ENCODE data around the gene RCL1. TPM values are rescaled to one million over a fixed set of nuclear protein-coding genes. Genes with fewer than 3 reads are reported as not detected.
"Not testable (repeated sequence)": the region's sequence is repeated elsewhere in the genome, so short reads cannot be mapped to it uniquely, and the experiment has no call there.

RCL1 gene
- total RNA-seq, 1 experiment from 2014 or later: 10.6 TPM

DNA sequence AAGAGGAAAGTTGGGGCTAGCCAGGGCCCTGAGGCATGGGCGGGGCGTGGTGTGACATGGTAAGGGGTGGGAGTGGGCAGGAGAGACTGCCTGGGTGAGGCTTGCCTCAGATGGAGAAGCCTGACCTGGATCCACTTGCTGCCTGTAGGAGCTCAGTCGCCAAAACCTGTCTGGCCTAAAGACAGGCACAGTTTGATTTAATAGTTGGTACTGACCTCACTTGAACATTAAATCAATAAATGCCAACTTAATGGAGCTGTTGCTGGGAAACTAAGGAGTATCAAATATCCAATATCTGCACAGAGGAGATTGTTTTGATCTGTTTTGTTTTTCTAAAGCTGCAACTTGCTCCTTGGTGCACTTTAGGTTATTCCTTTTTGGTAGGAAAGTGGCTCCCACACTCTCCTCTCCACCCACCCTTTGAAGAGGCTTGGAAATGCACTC, 86.4 kb downstream of the RCL1 start:
- no peak for DNase-seq (ENCODE audit: low spot score)

GRCh38 chr9:4883326-4883873, 90.7 kb downstream of the RCL1 start:
- DNase-seq (ENCODE audit: low spot score): no peak

DNA sequence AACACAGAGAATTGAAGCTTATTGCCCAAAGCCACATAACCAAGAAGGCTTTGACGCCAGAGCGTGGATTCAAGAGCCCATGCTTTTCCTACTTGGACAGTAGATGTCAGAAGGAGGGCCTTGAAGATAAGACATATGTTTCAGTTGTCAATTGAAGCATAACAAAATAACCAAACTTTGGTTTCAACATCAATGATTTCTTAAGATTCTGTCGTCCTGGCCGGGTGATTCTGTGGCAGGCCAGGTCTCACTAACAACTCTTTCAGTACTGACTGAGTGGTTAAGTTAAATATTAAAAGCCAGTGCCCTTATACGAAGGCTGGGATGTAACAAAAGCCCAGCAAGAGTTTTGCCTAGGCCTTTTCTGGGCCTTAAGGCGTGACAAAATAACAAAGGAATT, 94.0 kb downstream of the RCL1 start:
- DNase-seq (ENCODE audit: low spot score): no peak

GRCh38 chr9:4887556-4887955, 94.8 kb downstream of the RCL1 start:
- DNase-seq (ENCODE audit: low spot score): no peak

DNA sequence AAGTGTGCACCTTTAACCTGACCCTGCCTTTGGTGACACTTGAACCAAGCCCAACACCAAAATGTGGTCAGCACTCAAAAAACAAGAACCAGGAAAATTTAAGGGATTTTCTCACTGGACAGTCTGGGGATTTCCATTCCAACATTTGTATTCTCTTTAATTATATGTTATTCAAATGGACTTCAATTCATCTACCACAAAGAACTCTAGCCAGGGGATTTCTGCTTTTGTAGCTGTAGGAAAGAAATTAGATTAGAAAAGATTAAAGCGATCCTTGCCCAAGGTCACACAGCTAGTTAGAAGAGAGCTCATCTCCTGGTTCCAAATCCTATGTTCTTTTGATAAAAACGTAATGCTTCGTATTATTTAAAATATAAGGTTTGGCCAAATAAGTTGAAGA, 97.5 kb downstream of the RCL1 start:
- no peak for DNase-seq (ENCODE audit: low spot score)

- DNase-seq (ENCODE audit: low spot score): no peak
Measured at GRCh38 chr9:4890929-4891328, 98.2 kb downstream of the RCL1 start.

DNA sequence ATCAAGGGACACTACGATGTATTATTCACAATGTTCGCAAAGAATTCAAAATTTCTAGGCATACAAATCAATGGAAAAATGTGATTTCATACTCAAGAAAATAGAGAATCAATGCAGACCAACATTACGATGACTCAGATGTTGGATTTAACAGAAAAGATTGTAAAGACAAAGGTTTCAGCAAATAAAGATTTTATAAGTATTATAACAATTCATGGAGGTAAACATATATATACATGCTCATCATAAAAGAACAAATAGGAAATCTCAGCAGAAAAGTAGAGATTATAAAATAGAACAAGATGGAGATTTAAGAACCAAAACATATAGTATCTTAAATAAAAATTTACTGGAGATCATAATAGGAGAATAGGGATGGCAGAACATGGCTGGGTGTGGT, 98.9 kb downstream of the RCL1 start:
- no peak for DNase-seq (ENCODE audit: low spot score)

- DNase-seq (ENCODE audit: low spot score): no peak
Measured at GRCh38 chr9:4892501-4893194, 99.9 kb downstream of the RCL1 start.

- no peak for DNase-seq (ENCODE audit: low spot score)
Measured at GRCh38 chr9:4894076-4894475, 101.3 kb downstream of the RCL1 start.

DNA sequence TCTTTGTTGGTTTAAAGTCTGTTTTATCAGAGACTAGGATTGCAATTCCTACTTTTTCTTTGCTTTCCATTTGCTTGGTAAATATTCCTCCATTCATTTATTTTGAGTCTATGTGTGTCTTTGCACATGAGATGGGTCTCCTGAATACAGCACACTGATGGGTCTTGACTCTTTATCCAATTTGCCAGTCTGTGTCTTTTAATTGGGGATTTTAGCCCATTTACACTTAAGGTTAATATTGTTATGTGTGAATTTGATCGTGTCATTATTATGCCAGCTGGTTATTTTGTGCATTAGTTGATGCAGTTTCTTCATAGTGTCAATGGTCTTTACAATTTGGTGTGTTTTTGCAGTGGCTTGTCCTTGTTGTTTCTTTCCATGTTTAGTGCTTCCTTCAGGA, 107.1 kb downstream of the RCL1 start:
- DNase-seq (ENCODE audit: low spot score): not testable (repeated sequence)

DNA sequence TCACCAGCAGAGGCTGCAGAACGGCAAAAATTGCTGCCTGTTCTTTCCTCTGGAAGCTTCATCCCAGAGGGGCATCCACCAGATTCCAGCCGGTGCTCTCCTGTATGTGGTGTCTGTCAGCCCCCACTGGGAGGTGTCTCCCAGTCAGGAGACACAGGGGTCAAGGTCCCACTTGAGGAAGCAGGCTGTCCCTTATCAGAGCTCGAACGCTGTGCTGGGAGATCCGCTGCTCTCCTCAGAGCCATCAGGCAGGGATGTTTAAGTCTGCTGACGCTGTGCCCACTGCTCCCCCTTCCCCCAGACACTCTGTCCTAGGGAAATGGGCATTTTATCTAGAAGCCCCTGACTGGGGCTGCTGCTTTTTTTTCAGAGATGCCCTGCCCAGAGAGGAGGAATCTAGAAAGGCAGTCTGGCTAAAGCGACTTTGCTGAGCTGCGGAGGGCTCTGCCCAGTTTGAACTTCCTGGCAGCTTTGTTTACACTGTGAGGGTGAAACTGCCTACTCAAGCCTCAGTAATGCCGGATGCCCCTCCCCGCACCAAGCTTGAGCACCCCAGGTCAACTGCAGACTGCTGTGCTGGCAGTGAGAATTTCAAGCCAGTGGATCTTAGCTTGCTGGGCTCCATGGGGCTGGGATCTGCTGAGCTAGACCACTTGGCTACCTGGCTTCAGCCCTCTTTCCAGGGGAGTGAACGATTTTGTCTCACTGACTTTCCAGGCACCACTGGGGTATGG, 108.8 kb downstream of the RCL1 start:
- peak; percentile 55 for DNase-seq (ENCODE audit: low spot score)

GRCh38 chr9:4902135-4902475, 109.4 kb downstream of the RCL1 start:
- DNase-seq (ENCODE audit: low spot score): no peak

DNA sequence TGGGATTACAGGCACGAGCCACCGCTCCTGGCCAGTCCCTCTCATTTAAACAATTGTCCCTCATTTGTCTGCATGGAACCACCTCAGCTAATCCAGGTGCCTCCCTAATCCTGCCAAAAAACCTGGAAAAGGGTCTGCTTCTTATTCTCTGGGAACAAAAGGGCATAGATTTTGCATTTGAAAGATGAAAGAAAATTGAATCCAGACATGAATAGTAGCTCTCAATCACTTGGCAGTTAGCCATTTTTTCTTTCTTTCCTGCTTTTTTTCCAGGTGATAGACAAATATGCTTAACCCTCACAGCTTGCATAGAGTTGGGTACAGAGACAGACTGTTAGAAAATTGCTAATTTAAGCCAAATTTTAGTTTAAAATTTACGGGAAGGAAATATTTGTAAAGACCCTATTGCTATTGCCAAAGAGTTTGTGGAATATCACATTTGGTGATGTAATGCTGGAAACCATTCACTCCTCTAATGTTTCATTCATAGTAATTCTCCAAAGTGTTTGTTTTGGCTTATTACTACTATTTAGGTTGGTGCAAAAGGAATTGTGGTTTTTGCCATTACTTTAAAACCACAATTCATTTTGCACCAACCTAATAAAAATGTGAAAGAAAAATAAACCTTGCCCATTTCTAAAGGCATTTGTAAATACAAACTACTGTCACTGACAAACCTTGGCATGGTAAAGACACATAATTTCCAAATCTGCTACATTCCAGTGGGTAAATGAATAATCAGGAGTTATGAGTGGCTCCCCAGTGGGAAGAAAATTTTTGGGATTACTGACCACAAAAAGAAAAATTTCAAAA, 111.8 kb downstream of the RCL1 start:
- peak; percentile 61 for DNase-seq (ENCODE audit: low spot score)

GRCh38 chr9:4905135-4905490, 112.4 kb downstream of the RCL1 start:
- DNase-seq (ENCODE audit: low spot score): peak; percentile 8

Other genes with a start within 250 kb of the RCL1 start
- gene PLPP6, start 130.7 kb upstream of the RCL1 start, total RNA-seq (2014; rRNA removed; shearing (Covaris generic)): 5.9 and 6.7 TPM in 2 replicates
- not detected in 2 replicates for gene SPATA6L, start 126.5 kb upstream of the RCL1 start, total RNA-seq (2014; rRNA removed; shearing (Covaris generic))
- 9.4 and 13.5 TPM in 2 replicates for gene CDC37L1, start 113.4 kb upstream of the RCL1 start, total RNA-seq (2014; rRNA removed; shearing (Covaris generic))
- 20.7 and 27.7 TPM in 2 replicates for gene AK3, start 51.7 kb upstream of the RCL1 start, total RNA-seq (2014; rRNA removed; shearing (Covaris generic))
- 0.41 and 1.2 TPM in 2 replicates for gene JAK2, start 192.3 kb downstream of the RCL1 start, total RNA-seq (2014; rRNA removed; shearing (Covaris generic))